NCI-H510A treated with DMSO at 0.1 percent for 48 hours (cell line): ENCODE results near the gene FUOM.
"Not testable (repeated sequence)": the region's sequence is repeated elsewhere in the genome, so short reads cannot be mapped to it uniquely, and the experiment has no call there.

Source experiments
- DNase-seq: peaks from one replicate; lab custom pipeline; 2025; lab: John Stamatoyannopoulos, UW

Gene FUOM

DNA sequence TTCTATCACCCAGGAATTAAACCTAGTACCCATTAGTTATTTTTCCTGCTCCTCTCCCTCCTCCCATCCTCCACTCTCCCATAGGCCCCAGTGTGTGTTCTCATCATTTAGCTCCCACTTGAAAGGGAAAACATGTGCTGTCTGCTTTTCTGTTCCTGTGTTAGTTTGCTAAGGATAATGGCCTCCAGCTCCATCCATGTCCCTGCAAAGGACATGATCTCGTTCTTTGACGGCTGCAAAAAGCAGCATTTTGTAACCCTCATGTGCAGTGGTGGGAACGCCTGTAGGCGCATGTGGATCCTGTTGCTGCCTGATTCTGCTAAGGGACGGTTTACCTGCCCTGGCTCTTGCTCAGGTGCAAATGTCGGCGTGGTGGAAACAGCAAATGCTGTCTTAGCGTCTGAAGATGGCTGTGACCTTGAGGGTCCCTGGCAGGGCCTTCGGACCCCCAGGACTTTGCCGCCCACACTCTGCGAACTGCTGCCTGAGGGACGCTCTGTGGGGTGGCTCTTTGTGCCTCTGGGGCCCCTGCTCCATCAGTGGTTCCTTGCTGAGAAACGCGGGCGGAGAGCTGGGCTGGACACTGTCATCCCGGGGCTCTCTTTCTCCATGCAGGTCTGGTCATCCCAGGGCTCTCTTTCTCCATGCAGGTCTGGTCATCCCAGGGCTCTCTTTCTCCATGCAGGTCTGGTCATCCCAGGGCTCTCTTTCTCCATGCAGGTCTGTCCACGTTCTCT, 30.6 kb upstream of the FUOM start:
- no peak for DNase-seq

DNA sequence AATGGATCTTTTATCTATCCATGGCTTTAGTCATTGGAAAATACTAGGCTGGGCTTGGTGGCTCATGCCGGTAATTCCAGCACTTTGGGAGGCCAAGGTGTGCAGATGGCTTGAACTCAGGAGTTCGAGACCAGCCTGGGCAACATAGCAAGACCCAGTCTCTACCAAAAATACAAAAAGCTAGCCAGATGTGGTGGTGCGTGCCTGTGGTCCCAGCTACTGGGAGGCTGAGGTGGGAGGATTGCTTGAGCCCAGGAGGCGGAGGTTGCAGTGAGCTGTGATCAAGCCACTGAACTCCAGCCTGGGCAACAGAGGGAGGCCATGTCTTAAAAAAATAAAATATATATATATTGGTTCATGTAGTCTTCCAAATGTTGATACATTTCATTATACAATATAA, 29.1 kb upstream of the FUOM start:
- not testable (repeated sequence) for DNase-seq

DNA sequence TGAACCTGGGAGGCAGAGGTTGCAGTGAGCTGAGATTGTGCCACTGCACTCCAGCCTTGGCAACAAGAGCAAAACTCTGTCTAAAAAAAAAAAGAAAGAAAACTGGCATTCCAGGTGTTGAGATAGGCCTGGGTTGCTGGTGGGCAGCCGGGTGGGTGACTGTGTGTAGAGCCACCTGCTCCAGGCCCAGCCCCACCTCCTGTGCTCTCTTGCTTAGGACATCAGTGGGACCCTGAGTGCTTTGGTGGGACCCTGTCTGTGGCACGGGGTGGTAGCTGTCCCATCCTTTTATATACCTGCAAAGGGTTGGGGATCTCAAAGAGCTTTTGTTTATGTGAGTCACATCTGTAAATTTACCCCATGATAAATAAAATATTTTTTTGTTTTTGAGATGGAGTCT, 27.4 kb upstream of the FUOM start:
- DNase-seq = no peak

DNA sequence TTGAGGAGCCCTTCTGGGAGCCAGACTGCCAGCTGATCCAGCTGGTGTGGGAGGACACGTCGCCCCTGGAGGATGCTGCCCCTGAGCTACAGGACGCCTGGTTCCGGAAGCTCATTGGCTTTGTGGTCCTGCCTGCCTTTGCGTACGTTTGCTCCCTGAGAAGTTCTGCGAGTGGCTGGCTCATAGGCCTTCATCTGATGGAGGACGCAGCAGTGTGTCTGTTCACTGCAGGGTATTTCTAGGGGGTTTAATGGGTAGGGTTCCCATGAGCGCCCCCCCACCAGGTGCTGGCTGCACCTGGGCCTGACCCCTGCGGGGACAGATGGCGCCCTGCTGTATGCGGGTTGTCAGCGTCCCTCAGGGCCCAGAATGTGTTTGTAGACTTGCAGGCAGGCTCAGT, 26.3 kb upstream of the FUOM start:
- no peak for DNase-seq

DNA sequence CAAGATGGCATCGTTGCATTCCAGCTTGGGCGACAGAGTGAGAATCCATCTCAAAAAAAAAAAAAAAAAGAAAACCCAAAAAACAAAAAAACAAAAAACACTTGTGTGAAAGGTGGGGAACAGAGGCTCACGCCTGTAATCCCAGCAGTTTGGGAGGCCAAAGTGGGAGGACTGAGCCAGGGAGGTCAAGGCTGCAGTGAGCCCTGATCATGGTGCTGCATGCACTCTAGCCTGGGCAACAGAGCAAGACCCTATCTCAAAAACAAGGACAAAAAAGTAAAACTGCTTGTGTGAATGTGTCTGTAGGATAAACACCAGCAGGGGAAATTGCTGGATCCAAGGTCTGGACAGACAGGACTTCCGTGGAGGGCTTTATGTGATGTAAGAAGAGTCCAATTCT, 25.7 kb upstream of the FUOM start:
- DNase-seq = no peak

DNA sequence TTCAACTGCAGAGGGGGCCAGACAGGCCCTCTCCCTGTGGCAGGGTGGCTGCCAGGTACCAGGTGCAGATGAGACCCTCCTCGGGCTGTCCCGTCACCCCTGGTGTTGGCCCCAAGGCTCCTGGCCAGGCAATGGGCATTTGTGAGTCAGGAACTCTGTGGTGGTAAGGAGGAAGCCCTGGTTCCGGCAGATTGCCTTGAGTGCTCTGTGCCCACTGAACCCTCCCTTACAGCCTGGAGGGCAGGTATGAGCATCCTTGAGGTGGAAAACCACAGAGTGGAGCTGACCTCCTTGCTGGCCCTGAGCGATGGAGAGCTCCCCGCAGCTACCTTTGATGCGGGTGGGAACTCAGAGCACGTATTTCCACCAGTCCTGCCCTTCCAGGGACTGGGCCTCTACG, 23.2 kb upstream of the FUOM start:
- no peak for DNase-seq

DNA sequence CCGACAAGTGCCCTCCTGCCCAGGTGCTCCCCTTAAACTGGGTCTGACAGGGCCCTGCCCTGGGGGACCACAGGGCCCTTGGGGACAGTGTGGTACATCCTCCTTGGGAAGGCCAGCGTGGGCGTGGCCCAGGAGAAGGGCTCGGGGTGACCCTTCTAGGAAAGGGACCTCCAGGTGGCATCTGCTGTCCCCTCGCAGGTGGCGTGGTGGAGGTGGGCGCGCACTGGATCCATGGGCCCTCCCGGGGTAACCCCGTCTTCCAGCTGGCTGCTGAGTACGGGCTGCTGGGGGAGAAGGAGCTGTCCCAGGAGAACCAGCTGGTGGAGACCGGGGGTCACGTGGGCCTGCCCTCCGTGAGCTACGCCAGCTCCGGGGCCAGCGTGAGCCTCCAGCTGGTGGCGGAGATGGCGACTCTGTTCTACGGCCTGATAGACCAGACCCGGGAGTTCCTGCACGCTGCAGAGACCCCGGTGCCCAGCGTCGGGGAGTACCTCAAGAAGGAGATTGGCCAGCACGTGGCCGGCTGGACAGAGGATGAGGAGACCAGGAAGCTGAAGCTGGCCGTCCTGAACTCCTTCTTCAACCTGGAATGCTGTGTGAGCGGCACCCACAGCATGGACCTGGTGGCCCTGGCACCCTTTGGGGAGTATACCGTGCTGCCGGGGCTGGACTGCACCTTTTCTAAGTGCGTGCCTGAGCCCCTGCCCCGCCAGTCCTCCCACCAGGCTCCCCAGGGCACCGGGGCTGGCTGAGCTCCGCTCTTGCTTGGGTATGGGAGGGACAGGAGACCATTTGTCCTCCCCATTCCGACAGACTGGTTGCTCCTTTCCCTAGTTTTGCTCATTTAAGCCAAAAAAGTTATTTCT, 22.2 kb upstream of the FUOM start:
- DNase-seq = no peak

DNA sequence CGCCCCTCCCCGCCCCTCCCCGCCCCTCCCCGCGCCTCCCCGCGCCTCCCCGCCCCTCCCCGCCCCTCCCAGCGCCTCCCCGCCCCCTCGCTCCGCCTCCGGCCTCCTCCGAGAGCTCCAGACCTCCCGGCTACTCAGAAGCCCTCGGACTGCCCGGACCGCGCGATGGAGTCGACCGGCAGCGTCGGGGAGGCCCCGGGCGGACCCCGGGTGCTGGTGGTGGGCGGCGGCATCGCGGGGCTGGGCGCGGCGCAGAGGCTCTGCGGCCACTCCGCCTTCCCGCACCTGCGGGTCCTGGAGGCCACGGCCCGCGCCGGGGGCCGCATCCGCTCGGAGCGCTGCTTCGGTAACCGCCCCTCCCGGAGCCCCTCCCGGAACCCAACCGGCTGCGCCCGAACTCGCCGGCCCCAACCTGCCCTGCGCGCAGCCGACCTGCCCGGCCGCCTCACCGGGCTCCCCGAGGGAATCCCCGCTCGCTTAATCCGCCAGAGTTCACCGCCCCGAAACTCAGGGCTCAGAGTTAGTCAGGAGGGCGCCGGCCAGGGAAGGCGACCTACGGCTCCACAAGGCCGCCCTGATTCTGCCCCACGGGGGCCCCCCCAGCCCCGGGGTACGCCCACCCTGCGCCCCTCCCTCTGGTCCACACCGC, 21.5 kb upstream of the FUOM start, which contains the start of gene PAOX:
Gene PAOX (plus strand): TSS at position 111 of the 649 bp plus-strand sequence. CDS start 55 bp downstream, at position 166.
- peak; percentile 26 for DNase-seq

DNA sequence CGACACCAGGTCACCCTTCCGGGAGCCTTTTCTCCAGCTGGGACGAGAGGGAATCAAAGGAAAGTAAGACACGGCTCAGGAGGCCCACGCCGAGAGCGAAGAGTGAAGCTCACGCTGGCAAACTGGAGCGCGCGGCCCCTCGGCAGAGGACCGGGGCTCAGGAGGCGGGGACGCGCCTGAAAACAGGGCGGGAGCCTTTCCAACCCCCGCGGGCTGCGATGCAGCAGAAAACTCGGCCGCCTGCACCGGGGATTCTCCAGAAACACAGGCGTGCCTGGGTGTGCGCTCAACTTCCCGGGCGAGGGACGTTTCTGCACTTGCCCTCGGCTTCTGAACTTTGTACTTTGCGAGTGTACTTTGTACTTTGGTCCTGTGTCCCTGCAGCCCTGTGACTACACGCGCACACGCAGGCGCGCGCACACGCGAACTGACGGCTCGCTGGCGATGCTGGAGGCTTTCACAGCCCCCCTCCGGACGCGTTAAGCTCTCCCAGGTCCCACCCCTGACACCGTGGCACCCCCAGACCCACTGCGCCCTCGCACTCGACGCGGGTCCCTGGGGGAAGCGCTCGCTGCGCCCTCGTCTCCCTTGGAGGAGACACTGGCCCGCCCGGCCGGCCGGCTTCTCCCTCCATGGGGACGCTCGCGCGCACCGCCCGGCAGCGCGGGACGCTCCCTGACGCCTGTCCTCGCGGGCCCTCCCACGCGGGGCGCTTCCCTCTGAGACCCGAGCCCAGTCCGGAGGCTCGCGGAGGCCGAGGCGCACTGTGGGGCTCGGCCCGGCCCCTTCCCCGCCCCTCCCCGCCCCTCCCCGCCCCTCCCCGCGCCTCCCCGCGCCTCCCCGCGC, 20.7 kb upstream of the FUOM start:
- peak; percentile 54 for DNase-seq

DNA sequence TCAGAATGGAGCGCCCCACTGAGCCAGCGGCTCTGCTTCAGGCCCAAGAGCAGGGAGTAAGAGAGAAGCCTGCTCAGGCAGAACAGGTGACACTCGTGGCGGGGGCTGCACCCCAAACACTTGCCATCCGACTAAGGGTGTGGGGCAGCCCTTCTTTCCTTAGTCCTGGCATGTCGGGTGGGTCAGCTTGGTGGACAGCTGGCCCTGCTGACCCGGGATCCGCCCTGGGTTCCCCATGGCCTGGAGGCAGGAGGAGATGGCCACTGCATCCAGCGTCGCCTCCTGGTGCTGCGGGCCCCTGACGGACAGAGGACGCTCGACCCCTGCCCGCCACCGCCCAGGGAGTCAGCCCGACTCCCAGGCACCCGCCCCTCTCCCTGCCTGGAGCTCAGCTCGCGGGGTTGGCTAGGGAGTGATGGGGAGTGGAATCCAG, 20.0 kb upstream of the FUOM start:
- DNase-seq = no peak

DNA sequence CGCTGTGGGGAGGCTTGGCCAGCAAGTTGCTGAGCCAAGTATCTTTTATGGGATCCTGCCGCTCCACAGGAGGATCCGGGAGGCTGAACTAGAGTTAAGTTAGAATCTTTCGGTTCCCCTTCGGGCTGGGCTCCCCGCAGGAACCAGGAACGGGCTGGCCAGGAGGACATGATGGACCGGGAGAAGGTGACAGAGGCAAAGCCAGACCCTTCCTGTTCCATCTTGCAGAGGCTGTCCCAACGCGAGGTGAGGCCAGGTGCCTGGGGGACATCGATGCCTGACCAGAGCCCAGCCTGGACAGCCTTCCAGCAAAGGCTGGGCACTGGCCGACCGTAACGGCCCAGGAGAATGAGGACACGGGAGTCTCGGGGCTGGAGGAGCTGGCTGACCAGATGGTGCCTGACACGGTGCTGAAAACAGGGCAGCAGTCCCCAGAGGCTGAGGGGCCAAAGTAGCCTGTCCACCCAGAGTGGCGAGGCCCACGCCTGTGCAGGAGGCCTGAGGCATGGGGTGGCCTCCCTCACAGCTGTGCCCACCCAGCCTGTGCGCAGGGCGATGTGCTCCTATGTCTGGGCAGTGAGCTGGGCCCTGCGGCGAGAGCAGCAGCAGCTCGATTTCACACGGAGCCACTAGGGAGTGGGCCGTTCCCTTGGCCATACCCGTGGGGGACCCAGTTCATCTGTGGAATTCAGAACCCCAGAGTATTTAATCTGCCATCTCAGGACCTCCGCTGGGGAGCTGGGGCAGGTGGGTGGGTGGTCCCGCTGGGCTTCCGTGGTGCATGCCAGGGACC, 19.4 kb upstream of the FUOM start:
- no peak for DNase-seq

DNA sequence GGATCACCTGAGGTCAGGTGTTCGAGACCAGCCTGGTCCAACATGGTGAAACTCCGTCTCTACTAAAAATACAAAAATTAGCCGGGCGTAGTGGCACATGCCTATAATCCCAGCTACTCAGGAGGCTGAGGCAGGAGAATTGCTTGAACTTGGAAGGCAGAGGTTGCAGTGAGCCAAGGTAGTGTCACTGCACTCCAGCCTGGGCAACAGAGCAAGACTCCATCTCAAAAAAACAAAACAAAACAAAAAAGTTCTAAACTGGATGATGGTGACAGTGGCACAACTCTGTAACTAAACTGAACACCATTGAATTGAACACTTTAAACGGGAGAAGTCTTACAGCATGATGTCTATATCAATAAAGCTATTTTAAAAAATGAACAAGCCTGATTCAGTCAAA, 18.4 kb upstream of the FUOM start:
- DNase-seq = not testable (repeated sequence)

DNA sequence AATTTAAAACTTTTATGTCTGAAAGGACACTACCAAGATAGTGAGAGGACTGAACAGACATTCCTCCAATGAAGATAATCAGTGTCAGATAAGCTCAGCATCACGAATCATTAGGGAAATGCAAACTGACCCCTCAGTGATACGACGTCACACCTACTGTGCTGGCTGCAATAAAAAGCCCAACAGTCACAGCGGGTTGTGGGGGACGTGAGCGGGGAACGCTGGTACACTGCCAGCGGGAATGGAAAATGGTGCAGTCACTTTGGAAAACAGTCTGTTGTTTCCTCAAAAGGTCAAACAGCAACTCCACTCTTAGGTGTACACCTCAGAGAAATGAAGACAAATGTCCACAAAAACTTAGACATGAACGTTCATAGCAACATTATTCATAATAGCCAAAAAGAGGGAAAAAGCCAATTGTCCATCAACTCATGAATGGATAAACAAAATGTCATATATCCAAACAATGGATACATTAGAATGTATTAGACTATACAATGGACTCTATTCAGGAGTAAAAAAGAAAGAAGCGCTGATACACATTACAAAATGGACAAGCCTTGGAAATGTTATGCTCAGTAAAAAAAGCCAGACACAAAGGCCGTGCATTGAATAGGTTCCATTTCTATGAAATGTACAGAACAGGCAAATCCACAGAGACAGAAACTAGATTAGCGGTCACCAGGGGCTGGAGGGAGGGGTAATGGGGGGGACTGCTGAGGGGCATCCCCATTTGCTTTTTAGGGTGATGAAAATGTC, 17.7 kb upstream of the FUOM start:
- no peak for DNase-seq

DNA sequence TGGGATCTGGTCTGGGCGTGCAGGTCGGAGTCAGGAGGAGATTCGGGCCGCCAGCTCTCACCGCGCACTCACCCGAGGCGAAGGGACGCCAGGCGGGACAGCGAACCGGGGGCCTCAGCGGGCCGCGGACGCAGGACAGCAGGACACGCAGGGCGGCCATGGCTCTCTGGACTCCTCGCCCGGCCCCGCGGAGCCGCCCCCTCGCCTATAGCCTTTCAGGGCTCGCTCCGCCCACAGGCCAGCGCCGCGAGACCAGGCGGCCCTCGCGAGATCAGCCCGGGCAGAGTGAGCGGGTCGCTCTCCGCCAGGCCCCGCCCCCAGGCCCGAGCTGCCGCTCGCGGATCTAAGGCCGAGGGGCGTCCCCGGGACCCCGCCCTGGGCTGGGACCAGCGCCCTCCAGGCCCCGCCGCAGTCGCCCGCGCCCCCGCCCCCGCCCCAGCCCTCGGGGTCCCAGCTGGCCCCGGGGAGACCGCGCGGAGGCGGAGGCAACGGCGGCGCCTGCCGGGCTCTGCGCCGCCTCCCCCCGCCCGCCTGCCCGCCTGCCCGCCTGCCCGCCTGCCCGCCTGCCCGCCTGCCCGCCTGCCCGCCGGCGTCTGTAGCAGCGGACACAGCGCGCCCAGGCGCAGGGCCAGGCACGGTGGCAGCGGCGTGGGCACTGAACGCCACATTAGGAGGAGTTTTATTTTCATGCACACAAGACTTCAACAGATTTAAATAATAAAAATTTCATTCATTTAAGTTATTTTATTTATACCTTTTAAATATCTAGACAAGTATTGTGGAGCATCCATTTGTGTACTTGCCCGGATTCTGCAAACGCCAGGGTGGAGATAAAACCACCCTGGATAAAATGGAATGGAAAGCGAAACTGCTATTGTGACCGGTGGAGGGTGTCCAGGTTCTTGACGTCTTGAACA, 15.6 kb upstream of the FUOM start, which contains the start of gene ECHS1:
Gene ECHS1 (minus strand): TSS at position 181 of the 917 bp plus-strand sequence. CDS start 21 bp downstream, at position 160.
- peak; percentile 92 for DNase-seq

DNA sequence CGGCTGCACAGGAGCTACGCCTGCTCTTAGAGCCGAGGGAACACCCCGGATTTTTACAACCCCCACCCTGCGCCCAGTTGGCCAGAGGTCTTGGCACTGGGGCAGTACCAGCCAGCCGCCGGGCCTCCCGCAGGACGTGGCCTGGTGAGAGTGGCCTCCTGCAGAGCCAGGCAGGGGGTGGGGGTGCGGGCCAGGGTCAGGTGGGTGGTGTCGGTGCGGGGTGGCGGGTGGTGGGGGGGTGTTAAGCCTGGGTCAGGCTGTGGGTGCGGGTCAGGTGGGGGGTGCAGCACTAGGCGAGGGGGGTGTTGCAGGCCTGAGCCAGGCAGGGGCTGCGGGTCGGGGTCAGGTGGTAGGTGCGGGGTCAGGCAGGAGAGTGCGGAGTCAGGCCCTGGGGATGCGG, 14.7 kb upstream of the FUOM start:
- no peak for DNase-seq

DNA sequence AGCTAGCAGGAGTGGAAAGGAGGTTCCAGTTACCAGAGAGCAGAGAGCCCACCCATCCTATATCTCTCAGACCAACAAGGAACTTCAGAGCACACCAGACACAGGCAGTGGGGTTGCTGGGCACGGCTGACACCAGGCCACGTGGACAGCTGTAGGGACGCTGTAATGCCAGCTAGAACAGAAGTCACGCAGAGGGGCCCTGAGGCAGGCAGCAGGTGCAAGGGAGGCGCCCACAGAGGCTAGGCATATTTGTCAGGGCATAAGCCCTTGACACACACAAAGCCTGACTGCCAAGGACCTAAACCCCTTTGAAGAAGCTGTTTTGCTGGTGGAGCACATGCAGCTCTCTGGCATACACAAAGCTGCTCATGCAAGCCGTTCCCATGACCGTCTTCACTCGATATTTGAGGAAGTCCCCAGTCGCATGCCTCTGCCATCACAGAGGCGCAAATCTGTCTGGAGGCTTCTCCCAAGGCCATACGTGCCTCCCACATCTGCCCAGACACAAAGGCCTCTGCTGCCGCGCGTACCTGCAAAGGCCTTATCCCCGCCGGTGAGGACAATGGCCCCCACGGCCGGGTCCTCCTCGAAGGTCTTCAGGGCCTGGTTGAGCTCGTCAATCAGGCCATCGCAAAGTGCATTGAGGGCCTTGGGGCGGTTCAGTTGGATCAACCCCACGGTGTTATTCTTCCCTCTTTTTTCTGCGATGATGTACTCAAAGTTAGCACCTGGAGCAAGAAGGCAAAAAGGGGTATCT, 12.4 kb upstream of the FUOM start:
- DNase-seq = no peak

DNA sequence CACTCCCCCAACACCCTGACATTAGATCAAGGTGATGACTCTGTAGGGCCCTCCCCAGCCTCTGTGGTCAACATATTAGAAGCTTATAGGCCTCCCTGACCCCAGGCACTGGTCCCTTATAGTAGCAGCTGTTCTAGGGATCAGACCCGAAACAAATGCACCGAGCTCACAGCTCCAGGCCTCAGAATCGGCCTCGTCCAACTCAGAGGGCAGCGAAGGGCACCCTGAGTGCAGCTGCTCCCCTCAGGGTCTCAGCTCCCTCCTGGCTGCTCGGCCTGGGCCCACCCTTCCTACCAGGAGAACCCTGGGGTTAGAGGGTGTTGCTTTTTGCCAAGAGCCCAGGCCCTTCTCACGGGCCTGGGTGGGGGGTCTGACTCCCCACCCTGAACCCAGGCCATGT, 10.3 kb upstream of the FUOM start:
- DNase-seq = no peak

DNA sequence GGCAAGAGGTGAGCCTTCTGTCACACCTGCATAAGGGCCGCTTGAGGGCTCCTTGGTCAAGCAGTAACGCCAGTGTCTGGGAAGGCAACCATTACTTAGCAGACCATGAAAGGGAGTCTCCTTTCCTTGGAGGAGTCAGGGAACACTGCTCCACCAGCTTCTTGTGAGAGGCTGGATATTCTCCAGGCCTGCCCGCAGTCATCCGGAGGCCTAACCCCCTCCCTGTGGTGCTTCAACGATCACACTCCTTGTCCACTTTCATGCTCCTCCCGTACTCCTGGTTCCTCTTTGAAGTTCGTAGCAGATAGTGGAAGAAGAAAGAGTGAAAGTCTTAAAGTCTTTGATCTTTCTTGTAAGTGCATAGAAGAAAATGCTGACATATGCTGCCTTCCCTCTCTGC, 9.6 kb upstream of the FUOM start:
- DNase-seq = not testable (repeated sequence)
